Right kidney (tissue), 1 donor: ENCODE results near the gene CEP164.
"Not testable (repeated sequence)": the region's sequence is repeated elsewhere in the genome, so short reads cannot be mapped to it uniquely, and the experiment has no call there.

Experiments
- DNase-seq: peaks from one replicate; pipeline ENCODE4 v3.0.0-alpha.2; 2016

The CEP164 gene

DNA sequence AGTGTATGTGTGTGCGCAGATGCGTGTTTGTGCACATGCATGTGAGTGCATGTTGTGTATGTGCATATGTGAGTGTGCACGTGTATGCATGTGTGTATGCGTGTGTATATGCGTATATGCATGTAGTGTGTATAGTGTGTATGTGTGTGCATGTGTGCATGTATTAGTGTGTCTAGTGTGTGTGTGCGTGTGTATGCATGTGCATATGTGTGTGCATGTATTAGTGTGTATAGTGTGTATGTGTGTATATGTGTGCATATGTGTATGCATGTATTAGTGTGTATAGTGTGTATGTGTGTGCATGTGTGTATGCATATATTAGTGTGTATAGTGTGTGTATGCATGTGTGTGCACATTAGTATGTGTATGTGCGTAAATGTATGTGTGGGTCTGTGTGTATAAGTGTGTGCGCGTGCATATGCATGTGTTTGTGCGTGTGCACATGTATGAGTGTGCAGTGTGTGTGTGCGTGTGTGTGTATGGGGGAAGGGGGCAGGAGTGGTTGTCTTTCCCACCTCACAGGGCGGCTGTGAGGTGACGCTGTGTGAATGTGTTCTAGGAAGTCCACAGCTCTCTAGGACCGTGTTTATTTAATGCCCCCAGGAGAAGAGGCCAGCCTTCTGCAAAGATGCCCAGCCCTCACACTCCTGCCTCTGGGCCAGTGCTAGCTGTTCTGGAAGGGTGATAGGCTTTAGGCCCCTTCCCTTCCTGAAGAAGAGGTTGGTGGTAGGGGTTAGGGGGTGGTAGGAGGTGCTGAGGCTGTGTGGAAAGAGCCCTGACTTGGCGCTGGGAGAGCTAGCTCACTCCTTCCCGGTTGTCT, 114.6 kb downstream of the CEP164 start:
- DNase-seq, result no peak

GRCh38 chr11:117442869-117443239, 115.2 kb downstream of the CEP164 start:
- no peak for DNase-seq

GRCh38 chr11:117443266-117444186, 115.9 kb downstream of the CEP164 start:
- peak; percentile 78 for DNase-seq

DNA sequence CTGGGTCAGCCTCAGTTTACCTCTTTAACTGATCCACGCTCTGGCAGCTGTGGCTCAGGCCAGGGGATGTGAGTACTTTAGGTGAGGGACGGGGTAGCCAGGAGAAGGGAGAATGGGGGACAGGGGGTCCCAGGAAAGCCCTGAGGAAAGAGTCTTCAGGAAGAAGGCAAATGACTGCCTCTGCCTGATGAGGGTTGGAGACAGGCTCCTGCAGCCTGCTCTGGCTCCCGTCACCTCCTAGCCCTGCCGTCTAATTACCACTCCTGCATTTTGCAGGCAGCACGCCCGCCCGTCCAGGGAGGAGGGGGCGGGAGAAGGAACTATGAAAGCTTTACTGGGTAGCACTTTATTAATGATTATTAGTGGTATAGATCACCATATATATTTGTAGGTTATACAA, 116.6 kb downstream of the CEP164 start:
- no peak for DNase-seq

GRCh38 chr11:117444711-117445658, 117.3 kb downstream of the CEP164 start:
- DNase-seq, result no peak

DNA sequence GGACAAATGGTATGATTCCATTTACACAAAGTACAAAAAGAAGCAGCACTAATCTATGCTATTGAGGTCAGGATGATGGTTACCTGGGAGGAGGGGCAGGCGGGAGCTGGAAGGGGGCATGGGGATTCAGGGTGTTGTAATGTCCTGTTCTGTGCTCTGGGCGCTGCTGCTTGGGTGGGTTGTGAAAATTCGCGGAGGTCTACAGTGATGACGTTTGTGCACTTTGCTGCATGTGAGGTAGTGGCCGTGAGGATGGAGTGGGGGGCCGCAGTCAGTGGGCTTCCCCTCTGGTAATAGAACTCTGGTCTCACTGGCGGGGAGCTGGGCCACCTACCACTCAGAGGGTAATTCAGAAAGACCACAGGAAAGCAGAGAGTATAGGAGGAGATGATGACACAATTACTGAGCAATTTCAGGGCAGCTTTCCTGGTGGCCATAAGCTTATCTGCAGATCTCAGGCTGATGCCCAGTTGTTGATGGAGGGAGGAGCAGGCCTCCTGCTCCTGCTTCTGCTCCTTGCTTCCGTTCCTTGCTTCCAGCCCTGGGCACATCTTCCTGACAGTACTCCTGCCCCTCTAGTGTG, 121.5 kb downstream of the CEP164 start:
- DNase-seq, result no peak

DNA sequence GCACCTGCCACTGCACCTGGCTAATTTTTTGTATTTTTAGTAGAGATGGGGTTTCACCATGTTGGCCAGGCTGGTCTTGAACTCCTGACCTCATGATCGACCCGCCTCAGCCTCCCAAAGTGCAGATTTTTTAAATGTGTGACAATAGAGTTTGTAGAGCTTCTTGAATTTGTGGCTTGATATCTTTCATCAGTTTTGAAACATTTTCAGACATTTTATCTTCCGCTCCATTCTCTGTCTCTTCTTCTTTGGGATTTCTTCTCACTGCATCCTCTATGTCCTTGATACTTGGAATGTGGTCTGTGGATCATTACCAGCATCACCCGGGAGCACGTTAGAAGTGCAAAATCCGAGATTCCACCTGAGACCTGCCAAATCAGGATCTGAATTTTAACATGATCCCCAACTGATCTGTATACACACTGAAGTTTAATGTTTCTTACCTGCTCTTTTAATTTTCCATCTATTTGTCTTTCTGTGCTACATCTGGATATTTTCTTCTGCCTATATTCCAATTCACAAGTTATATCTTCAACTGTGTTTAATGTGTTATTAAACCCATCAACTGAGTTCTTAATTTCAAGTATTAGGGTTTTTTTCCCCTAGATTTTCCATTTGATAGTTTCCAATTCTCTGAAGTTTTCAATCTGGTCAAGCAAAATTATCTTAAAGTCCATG, 126.4 kb downstream of the CEP164 start:
- DNase-seq, result no peak

GRCh38 chr11:117454564-117454917, 126.9 kb downstream of the CEP164 start:
- DNase-seq, result no peak

- no peak for DNase-seq
Observed at GRCh38 chr11:117456027-117456720, 128.5 kb downstream of the CEP164 start.

DNA sequence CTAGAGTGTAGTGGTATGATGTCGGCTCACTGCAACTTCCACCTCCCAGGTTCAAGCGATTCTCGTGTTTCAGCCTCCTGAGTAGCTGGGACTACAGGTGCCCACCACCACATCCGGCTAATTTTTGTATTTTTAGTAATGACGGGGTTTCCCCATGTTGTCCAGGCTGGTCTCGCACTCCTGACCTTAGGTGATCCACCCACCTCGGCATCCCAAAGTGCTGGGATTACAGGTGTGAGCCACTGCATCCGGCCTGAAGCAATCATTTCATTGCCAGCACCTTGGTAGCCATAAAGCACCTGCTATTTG, 129.0 kb downstream of the CEP164 start:
- not testable (repeated sequence) for DNase-seq

- DNase-seq, result no peak
Observed at GRCh38 chr11:117457031-117457785, 129.6 kb downstream of the CEP164 start.

DNA sequence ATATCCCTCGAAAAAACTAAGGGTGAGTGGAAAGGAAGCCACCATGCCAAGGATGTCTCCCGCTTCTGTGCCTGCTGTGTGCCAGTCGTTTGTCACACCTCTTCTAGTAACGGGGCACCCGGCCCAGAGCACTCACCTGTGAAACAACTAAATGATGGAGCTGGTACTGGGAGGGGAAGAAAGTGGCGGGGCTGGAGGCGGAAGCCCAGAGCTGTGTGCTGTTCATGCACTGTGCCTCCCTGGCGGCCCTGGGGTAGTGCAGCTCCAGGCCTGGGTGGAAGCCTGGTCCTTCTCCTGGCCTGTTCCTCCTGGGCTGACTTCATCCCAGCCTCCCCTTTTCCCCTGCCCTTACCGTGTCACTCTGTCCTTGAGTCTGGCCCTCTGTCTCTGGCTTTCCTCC, 130.2 kb downstream of the CEP164 start:
- no peak for DNase-seq

DNA sequence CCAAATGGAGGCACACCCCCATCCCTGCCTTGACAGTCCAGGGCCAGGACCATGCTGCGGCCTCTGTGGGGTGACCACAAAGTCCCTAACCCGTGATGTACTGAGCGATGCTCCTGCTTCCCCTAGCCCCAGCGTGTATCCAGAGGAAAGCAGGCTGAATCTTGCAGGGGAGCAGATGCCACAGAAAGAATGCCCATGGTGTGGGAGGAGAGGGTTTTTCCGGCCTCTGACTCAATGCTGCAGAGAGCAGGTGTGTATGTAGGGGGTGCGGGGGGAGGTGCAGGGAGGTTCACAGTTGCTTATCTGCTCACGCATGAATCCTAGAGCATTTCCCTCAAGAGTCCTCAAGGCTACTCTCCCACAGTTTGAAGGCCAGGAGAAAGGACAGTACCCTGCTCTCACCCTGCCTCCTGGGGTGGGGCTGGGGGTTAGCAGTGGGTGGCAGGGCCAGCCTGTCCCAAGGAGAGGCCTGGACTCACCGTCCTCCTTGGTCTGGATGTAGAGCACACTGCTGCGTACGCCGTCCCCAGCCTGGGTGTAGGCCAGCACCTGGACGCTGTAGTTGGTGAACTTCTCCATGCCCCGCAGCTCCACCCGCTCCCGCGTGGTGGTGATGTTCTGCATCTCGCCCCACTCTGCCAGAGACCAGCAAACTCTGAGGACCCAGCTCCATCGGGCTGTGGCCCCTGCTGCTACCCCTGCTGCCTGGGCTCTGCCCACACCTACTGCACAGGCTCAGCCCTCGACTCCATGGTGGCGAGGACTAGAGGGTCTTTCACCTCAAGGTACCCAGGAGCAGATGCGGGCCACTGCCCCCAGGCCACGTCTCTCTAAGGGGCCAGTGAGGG, 130.8 kb downstream of the CEP164 start:
- DNase-seq, result no peak

GRCh38 chr11:117459123-117459978, 131.7 kb downstream of the CEP164 start:
- DNase-seq, result no peak

- no peak for DNase-seq
Observed at GRCh38 chr11:117459979-117460300, 132.3 kb downstream of the CEP164 start.

GRCh38 chr11:117461396-117462182, 133.9 kb downstream of the CEP164 start:
- no peak for DNase-seq

GRCh38 chr11:117462183-117462863, 134.7 kb downstream of the CEP164 start:
- no peak for DNase-seq
